HS-5 (cell line): Measurements from ENCODE around the gene ZNF554.
"Not testable (repeated sequence)": the region's sequence is repeated elsewhere in the genome, so short reads cannot be mapped to it uniquely, and the experiment has no call there.

Experiments used
- DNase-seq: peaks from one replicate; pipeline ENCODE4 v3.0.0-alpha.2; 2012; ENCODE audit warnings: low read depth

ZNF554 gene

DNA sequence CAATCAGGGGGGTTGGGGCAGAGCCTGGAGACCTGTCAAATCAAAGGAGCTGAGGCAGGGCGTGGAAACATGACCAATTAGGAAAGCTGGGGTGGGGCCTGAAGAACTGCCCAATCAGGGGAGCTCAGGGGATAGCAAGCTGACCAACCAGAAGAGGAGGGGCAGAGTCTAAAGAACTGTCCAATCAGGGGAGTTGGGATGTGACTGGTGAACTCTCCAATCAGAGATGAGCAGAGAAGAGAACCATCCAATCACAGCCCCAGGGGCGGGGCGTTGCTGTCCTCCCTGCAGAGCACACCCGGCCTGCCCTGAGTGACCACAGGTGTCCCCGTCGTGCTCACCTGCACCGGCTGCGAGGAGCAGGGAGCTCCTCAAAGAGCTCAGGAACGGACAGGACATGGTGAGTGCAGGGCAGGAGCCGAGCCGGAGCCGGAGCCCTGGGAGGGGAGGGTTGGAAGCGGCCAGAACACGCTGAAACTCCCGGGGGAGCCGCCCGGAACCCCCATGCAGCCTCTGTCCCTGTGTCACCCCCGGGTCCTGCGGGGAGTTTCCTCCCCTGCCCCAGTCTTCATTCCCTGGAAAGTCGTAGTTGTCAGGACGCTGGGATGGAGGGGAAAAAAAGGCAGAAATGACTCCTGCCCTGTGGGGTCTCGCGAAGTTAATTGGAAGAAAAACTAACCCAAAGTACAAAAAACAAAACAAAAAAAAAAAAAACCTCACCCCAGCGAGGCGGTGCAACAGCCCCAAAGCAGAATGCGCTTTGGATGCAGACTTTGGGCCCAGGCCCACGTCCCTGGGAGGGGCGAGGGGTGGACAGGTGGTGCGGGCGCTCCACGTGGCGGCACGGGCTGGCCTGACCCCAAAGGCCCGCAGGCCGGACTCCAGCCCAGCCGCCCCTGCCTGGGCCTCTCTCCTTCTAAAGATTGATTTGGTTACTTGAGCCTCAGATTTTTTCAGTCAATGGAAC is 47.6 kb downstream of the ZNF554 start, which contains the start of gene ZNF556:
TSS of gene ZNF556 (plus strand) at position 311 of the 967 bp plus-strand sequence. CDS start at position 398, 87 bp downstream.
- DNase-seq: peak; percentile 90

DNA sequence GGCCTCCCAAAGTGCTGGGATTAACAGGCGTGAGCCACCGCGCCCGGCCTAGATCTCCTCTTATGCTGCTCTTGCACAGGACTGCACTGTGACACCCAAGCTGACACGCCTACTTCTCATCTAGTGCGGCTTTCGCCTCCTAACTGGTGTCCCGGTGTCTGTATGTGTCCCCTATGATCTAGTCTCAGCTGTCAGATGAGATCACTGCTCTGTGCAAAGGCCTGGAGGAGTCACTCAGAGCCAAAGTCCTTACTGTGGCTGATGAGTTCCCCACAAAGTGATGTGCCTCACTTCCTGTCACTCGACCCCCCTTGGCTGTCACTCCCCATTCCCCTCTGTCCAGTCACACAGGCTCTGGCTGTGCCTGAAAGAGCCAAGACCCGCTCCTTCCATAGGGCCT is 50.0 kb downstream of the ZNF554 start:
- DNase-seq: no peak

DNA sequence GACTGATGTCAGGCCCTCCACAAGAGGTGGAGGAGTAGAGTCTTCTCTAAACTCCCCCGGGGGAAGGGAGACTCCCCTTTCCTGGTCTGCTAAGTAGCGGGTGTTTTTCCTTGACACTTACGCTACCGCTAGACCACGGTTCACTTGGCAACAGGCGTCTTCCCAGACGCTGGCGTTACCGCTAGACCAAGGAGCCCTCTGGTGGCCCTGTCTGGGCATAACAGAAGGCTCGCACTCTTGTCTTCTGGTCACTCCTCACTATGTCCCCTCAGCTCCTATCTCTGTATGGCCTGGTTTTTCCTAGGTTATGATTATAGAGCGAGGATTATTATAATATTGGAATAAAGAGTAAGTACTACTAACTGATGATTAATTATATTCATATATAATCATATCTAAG is 52.5 kb downstream of the ZNF554 start:
- DNase-seq: not testable (repeated sequence)

DNA sequence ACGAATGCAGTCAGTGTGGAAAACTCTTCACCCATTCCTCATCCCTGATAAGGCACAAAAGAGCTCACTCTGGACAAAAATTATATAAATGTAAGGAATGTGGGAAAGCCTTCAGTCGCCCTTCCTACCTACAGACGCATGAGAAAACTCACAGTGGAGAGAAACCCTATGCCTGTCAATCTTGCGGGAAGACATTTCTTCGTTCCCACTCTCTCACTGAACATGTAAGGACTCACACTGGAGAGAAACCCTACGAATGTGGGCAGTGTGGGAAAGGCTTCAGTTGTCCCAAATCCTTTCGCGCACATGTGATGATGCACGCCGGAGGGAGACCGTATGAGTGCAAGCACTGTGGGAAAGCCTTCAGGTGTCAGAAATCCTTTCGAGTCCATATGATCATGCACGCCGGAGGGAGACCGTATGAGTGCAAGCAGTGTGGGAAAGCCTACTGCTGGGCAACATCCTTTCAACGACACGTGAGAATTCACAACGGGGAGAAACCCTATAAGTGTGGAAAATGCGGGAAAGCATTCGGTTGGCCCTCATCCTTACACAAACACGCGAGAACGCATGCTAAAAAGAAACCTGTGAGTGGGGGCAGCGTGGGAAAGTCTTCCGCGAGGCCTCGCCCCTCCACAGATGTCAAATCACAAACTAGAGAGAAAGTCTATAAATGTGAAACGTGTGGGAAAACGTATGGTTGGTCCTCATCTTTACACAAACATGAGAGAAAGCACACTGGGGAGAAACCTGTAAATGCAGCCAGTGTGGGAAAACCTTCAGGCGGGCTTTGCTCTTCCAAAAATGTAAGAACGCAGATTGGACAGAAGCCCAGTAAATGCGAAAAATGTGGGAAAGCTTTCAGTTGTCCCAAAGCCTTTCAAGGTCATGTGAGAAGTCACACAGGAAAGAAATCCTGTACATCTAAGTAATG is 58.0 kb downstream of the ZNF554 start:
- DNase-seq: no peak

DNA sequence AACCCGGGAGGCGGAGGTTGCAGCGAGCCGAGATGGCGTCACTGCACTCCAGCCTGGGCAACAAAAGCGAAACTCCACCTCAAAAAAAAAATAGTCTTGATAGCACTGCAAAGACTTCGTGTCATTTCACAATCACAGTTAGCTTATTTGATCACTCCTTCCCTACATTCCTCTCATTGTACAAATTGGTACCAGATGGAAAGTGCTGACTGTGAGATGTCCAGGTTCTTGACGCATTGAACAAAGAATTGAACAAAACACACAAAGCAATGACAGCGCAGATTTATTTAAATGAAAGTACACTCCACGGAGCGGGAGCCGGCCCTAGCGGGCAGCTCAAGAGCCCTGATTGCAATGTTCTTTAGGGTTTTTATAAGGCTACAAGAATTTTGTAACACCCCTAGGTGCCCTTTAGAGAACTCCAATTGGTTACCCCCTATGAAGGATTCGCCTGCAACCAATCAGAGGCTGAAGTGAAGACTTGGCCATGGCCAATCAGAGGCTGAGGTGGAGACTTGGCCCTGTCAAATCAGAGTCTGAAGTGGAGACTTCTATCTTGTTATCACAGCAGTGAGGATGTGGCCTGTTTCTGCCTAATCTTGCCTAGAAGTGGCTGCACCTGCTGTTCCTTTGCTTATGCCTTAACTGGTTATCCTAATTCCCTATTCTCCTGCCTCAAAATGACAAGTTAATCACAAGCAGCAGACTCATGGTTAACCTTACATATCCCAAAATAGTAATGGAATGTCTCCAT is 64.2 kb downstream of the ZNF554 start:
- no peak for DNase-seq

DNA sequence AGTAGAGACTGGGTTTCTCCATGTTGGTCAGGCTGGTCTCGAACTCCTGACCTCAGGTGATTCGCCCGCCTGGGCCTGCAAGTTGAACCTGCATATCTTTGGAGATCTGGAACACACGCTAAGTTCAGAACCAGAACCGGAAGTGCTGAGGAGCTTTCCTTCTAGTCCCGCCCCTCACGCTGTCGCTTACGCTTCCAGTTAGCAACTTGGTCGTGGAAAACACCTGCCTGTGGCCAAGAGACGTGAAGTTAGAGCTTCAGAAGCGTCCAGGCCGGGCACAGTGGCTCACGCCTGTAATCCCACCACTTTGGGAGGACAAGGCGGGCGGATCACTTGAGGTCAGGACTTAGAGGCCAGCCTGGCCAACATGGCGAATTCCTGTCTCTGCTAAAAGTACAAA is 66.1 kb downstream of the ZNF554 start:
- DNase-seq: no peak
